H9 (cell line): ENCODE measurements around the gene APBA2. TPM values are rescaled to one million over a fixed set of nuclear protein-coding genes. Genes with fewer than 3 reads are reported as not detected.

Experiments used
- DNase-seq: peaks from one replicate; pipeline ENCODE4 v3.0.0-alpha.2; 2017
- H2AFZ ChIP-seq: one replicate; pipeline ENCODE4 v1.6.1; 2013; ENCODE audit warnings: mild to moderate bottlenecking, low read length, control low read depth, moderate library complexity
- H2AK5ac ChIP-seq: 2 replicates; pipeline ENCODE4 v1.6.1; 2013; ENCODE audit warnings: low read length, control low read depth, mixed read lengths; ENCODE audit not compliant: insufficient read length
- H2BK120ac ChIP-seq: one replicate; pipeline ENCODE4 v1.6.1; 2013; ENCODE audit warnings: low read depth, mild to moderate bottlenecking, low read length, control low read depth, inconsistent platforms; ENCODE audit not compliant: poor library complexity, severe bottlenecking
- H2BK12ac ChIP-seq: 2 replicates; pipeline ENCODE4 v1.6.1; 2013; ENCODE audit warnings: low read length, control low read depth, mixed read lengths, low read depth; ENCODE audit not compliant: insufficient read length
- H2BK15ac ChIP-seq: 2 replicates; pipeline ENCODE4 v1.6.1; 2013; ENCODE audit warnings: low read depth, low read length, control low read depth
- H2BK20ac ChIP-seq: one replicate; pipeline ENCODE4 v1.6.1; 2013; ENCODE audit warnings: low read depth, mild to moderate bottlenecking, low read length, control low read depth, inconsistent platforms; ENCODE audit not compliant: poor library complexity, severe bottlenecking
- H2BK5ac ChIP-seq: 2 replicates; pipeline ENCODE4 v1.6.1; 2013; ENCODE audit warnings: low read length, control low read depth, mixed read lengths; ENCODE audit not compliant: insufficient read length
- H3K14ac ChIP-seq: 2 replicates; pipeline ENCODE4 v1.6.1; 2013; ENCODE audit warnings: low read length, control low read depth; ENCODE audit not compliant: insufficient read depth
- H3K18ac ChIP-seq: 2 replicates; pipeline ENCODE4 v1.6.1; 2013; ENCODE audit warnings: low read depth, mild to moderate bottlenecking, mixed read lengths, low read length, control low read depth; ENCODE audit not compliant: insufficient read length
- H3K23ac ChIP-seq: 2 replicates; pipeline ENCODE4 v1.6.1; 2013; ENCODE audit warnings: low read length, control low read depth, mixed read lengths, low read depth; ENCODE audit not compliant: insufficient read length
- H3K23me2 ChIP-seq: 2 replicates; pipeline ENCODE4 v1.6.1; 2013; ENCODE audit warnings: low read depth, mild to moderate bottlenecking, mixed read lengths, low read length, control low read depth; ENCODE audit not compliant: insufficient read length, poor library complexity, severe bottlenecking
- H3K27ac ChIP-seq: 2 replicates; pipeline ENCODE4 v1.5.1; 2013; ENCODE audit warnings: low read length, control low read depth, mixed read lengths, low read depth; ENCODE audit not compliant: insufficient read length
- H3K27me3 ChIP-seq: 2 replicates; pipeline ENCODE4 v1.6.1; 2013; ENCODE audit warnings: low read length, control low read depth, inconsistent platforms; ENCODE audit not compliant: insufficient read depth
- H3K4ac ChIP-seq: 2 replicates; pipeline ENCODE4 v1.6.1; 2013; ENCODE audit warnings: low read depth, mild to moderate bottlenecking, control low read depth, inconsistent platforms, low read length, moderate library complexity
- H3K4me1 ChIP-seq: 2 replicates; pipeline ENCODE4 v1.6.1; 2013; ENCODE audit warnings: low read length, control low read depth, inconsistent platforms; ENCODE audit not compliant: insufficient read depth
- H3K4me2 ChIP-seq: 2 replicates; pipeline ENCODE4 v1.6.1; 2013; ENCODE audit warnings: low read length, control low read depth, mixed read lengths; ENCODE audit not compliant: insufficient read length, insufficient read depth
- H3K56ac ChIP-seq: 2 replicates; pipeline ENCODE4 v1.6.1; 2013; ENCODE audit warnings: low read depth, mild to moderate bottlenecking, mixed read lengths, low read length, control low read depth; ENCODE audit not compliant: insufficient read length
- H3K79me1 ChIP-seq: 2 replicates; pipeline ENCODE4 v1.6.1; 2013; ENCODE audit warnings: low read depth, mild to moderate bottlenecking, moderate library complexity, low read length, control low read depth, inconsistent platforms; ENCODE audit not compliant: insufficient read depth, poor library complexity, severe bottlenecking
- H3K79me2 ChIP-seq: 2 replicates; pipeline ENCODE4 v1.6.1; 2013; ENCODE audit warnings: low read length, control low read depth, inconsistent platforms; ENCODE audit not compliant: insufficient read depth
- H3K9ac ChIP-seq: 2 replicates; pipeline ENCODE4 v1.6.1; 2013; ENCODE audit warnings: low read length, control low read depth, mixed read lengths; ENCODE audit not compliant: insufficient read length; ENCODE audit errors: extremely low read depth
- H3K9me3 ChIP-seq: one replicate; pipeline ENCODE4 v1.6.1; 2013; ENCODE audit warnings: low read depth, low read length, inconsistent platforms; ENCODE audit not compliant: control insufficient read depth
- H3T11ph ChIP-seq: one replicate; pipeline ENCODE4 v1.6.1; 2013; ENCODE audit warnings: mild to moderate bottlenecking, low read length, control low read depth, inconsistent platforms
- H4K20me1 ChIP-seq: one replicate; pipeline ENCODE4 v1.6.1; 2013; ENCODE audit not compliant: control insufficient read depth, insufficient read length, insufficient read depth
- H4K5ac ChIP-seq: 2 replicates; pipeline ENCODE4 v1.6.1; 2013; ENCODE audit warnings: low read depth, mild to moderate bottlenecking, mixed read lengths, low read length, control low read depth; ENCODE audit not compliant: insufficient read length
- H4K8ac ChIP-seq: replicated peaks from 2 replicates; pipeline ENCODE4 v1.6.1; 2013; ENCODE audit warnings: low read length, control low read depth, mixed read lengths, low read depth; ENCODE audit not compliant: insufficient read length
- H4K91ac ChIP-seq: 2 replicates; pipeline ENCODE4 v1.6.1; 2013; ENCODE audit warnings: low read depth, mild to moderate bottlenecking, moderate library complexity, mixed read lengths, low read length, control low read depth; ENCODE audit not compliant: insufficient read length
- H3K27ac Mint-ChIP-seq, 3 experiments: 2 replicates in 2 of 3; 3 replicates in 1 of 3; pipeline ENCODE4 v1.8.0; 2020 to 2021; ENCODE audit warnings: mixed read lengths in 3 of 3, mild to moderate bottlenecking in 1 of 3, moderate library complexity in 1 of 3
- H3K27me3 Mint-ChIP-seq: 2 replicates; pipeline ENCODE4 v1.8.0; 2021; ENCODE audit warnings: low read depth, mild to moderate bottlenecking, moderate library complexity, mixed read lengths
- H3K36me3 Mint-ChIP-seq, 3 experiments: 2 replicates in 2 of 3; 3 replicates in 1 of 3; pipeline ENCODE4 v1.8.0; 2020 to 2021; ENCODE audit warnings: low read depth in 3 of 3, mixed read lengths in 3 of 3; ENCODE audit not compliant: insufficient read depth in 1 of 3
- H3K4me1 Mint-ChIP-seq, 2 experiments: 2 replicates each; pipeline ENCODE4 v1.8.0; 2020; ENCODE audit warnings: mixed read lengths in 2 of 2
- H3K4me3 Mint-ChIP-seq, 2 experiments: 2 replicates in 1 of 2; 3 replicates in 1 of 2; pipeline ENCODE4 v1.8.0; 2020 to 2021; ENCODE audit warnings: mild to moderate bottlenecking in 2 of 2, mixed read lengths in 2 of 2, moderate library complexity in 1 of 2
- H3K9me3 Mint-ChIP-seq, 2 experiments: 2 replicates in 1 of 2; 3 replicates in 1 of 2; pipeline ENCODE4 v1.8.0; 2020; ENCODE audit warnings: mild to moderate bottlenecking in 2 of 2, mixed read lengths in 2 of 2, moderate library complexity in 1 of 2
- WGBS: extraction: QIAGEN DNeasy Blood & Tissue Kit; methylation state at CpG from one replicate; pipeline ENCODE4 v1.1.7; 2013; ENCODE audit warnings: missing lambda C conversion rate, low lambda C conversion rate, mixed read lengths; ENCODE audit not compliant: insufficient read length; ENCODE audit errors: extremely low coverage; 5-methylcytosine and 5-hydroxymethylcytosine counted together
- total RNA-seq: library from RNA; stranded (reverse); gene quantifications from 2 replicates; pipeline ENCODE4 v1.2.1, GENCODE V29; 2021
- TF ChIP-seq, protein P1 (sequence below): fragments of 200-600 bp; sonication (generic); conservative IDR thresholded peaks from 3 replicates; pipeline ENCODE4 v1.8.0; 2021; ENCODE audit warnings: antibody characterized with exemption, mild to moderate bottlenecking

The APBA2 gene
- total RNA-seq, 1 experiment from 2014 or later = 14.3 TPM

DNA sequence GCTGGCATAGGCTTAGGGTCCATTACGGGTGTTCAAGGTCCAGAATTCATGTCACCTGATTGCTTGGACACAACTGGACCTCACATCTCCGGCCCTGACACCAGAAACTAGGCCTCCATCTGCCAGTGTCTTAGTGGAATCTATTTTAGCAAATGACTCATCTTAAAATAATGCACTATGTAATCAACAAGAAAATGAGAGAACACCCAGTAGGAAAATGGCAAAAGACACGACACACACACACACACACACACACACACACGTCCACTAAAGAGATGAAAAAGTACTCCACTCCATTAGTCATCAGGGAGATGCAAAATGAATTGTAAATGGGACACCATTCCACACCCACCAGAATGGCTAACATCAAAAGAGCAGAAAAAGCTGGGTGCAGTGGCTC lies 11.2 kb downstream of the APBA2 start:
- H3K9me3 ChIP-seq = peaks cover 3% of the 10 kb centered on the region
- no peak overlapping the region for H4K91ac ChIP-seq
- H3K14ac ChIP-seq = no peak overlapping the region
- H3K23me2 ChIP-seq = no peaks in the 10 kb centered on the region
- no peak overlapping the region for H3K23ac ChIP-seq
- no peak overlapping the region for H3K27ac ChIP-seq
- H3K18ac ChIP-seq = no peak overlapping the region
- no peak overlapping the region for H2BK12ac ChIP-seq
- no peak overlapping the region for H3K9ac ChIP-seq
- Mint-ChIP-seq H3K4me1 (peaks cover 3 to 4% of the 10 kb centered on the region in 2 experiments; a peak in 3 of 4 replicates), H3K27ac (no peak overlapping the region), H3K4me3 (no peak overlapping the region), H3K36me3 (peaks cover 10 to 21% (median 20%) of the 10 kb centered on the region in 3 experiments), H3K9me3 (peaks cover 13 to 17% of the 10 kb centered on the region in 2 experiments), H3K27me3 (no peaks in the 10 kb centered on the region; the same call in 1 of the 2 replicates)
- no peak overlapping the region for H4K5ac ChIP-seq
- no peak overlapping the region for H4K8ac ChIP-seq
- no peak overlapping the region for H3T11ph ChIP-seq
- H3K79me1 ChIP-seq = no peaks in the 10 kb centered on the region
- no peak overlapping the region for H2BK120ac ChIP-seq
- WGBS = no CpG with 5 or more reads among the region's 4 CpGs
- no peak overlapping the region for H3K4me2 ChIP-seq
- H2BK15ac ChIP-seq = no peak overlapping the region
- H3K4ac ChIP-seq = no peak overlapping the region
- H3K4me1 ChIP-seq = no peaks in the 10 kb centered on the region
- DNase-seq = no peak
- H2BK5ac ChIP-seq = no peak overlapping the region
- H4K20me1 ChIP-seq = peaks cover 2% of the 10 kb centered on the region
- H3K27me3 ChIP-seq = no peaks in the 10 kb centered on the region
- H3K56ac ChIP-seq = no peak overlapping the region
- TF ChIP-seq, protein P1, sequence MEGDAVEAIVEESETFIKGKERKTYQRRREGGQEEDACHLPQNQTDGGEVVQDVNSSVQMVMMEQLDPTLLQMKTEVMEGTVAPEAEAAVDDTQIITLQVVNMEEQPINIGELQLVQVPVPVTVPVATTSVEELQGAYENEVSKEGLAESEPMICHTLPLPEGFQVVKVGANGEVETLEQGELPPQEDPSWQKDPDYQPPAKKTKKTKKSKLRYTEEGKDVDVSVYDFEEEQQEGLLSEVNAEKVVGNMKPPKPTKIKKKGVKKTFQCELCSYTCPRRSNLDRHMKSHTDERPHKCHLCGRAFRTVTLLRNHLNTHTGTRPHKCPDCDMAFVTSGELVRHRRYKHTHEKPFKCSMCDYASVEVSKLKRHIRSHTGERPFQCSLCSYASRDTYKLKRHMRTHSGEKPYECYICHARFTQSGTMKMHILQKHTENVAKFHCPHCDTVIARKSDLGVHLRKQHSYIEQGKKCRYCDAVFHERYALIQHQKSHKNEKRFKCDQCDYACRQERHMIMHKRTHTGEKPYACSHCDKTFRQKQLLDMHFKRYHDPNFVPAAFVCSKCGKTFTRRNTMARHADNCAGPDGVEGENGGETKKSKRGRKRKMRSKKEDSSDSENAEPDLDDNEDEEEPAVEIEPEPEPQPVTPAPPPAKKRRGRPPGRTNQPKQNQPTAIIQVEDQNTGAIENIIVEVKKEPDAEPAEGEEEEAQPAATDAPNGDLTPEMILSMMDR = no peak
- H3K79me2 ChIP-seq = no peaks in the 10 kb centered on the region; the same call in 1 of the 2 replicates
- no peak overlapping the region for H2AFZ ChIP-seq
- no peak overlapping the region for H2AK5ac ChIP-seq
- H2BK20ac ChIP-seq = no peak overlapping the region
